HEK293 (cell line): ENCODE results near the gene NSDHL.

Source experiments
- CTCF ChIP-seq: fragments of 450-650 bp; formaldehyde crosslinking; IDR thresholded peaks from 2 replicates; pipeline ENCODE4 v1.5.1; 2016; ENCODE audit warnings: missing biosample characterization, missing genetic modification characterization
- MYNN ChIP-seq: fragments of 450-650 bp; formaldehyde crosslinking; IDR thresholded peaks from 2 replicates; pipeline ENCODE4 v1.5.1; 2016; ENCODE audit warnings: missing biosample characterization, missing genetic modification characterization, borderline replicate concordance
- SETDB1 ChIP-seq: IDR thresholded peaks from one replicate; pipeline ENCODE4 v1.6.1; 2017; ENCODE audit warnings: mild to moderate bottlenecking, low read length, moderate library complexity, mixed read lengths; ENCODE audit not compliant: insufficient read length
- ZNF211 ChIP-seq: fragments of 450-650 bp; formaldehyde crosslinking; IDR thresholded peaks from 2 replicates; pipeline ENCODE4 v1.5.1; 2016; ENCODE audit warnings: low read depth, missing biosample characterization, missing genetic modification characterization
- ZNF280D ChIP-seq: fragments of 450-650 bp; formaldehyde crosslinking; IDR thresholded peaks from 2 replicates; pipeline ENCODE4 v1.5.1; 2016; ENCODE audit warnings: missing biosample characterization, missing genetic modification characterization
- ZNF580 ChIP-seq: fragments of 450-650 bp; formaldehyde crosslinking; IDR thresholded peaks from 2 replicates; pipeline ENCODE4 v1.5.1; 2016; ENCODE audit warnings: missing biosample characterization, missing genetic modification characterization
- ZNF704 ChIP-seq: fragments of 450-650 bp; formaldehyde crosslinking; IDR thresholded peaks from 2 replicates; pipeline ENCODE4 v1.5.1; 2016; ENCODE audit warnings: missing biosample characterization, missing genetic modification characterization
- ZSCAN18 ChIP-seq: fragments of 450-650 bp; formaldehyde crosslinking; IDR thresholded peaks from 2 replicates; pipeline ENCODE4 v1.5.1; 2016; ENCODE audit warnings: missing biosample characterization, missing genetic modification characterization
- ZSCAN23 ChIP-seq: fragments of 450-650 bp; formaldehyde crosslinking; IDR thresholded peaks from 2 replicates; pipeline ENCODE4 v1.5.1; 2016; ENCODE audit warnings: missing biosample characterization, missing genetic modification characterization

GRCh38 chrX:152905081-152905420 lies 74.2 kb downstream of the NSDHL start:
- no peak for TF ChIP-seq CTCF (tag by site-specific recombination)
- TF ChIP-seq SETDB1, result no peak
- no peak for TF ChIP-seq ZSCAN18 (tag by site-specific recombination)
- no peak for TF ChIP-seq ZSCAN23 (tag by site-specific recombination)
- TF ChIP-seq ZNF704 (tag by site-specific recombination), result no peak
- no peak for TF ChIP-seq ZNF280D (tag by site-specific recombination)
- TF ChIP-seq ZNF211 (tag by site-specific recombination), result no peak
- TF ChIP-seq ZNF580 (tag by site-specific recombination), result no peak
- TF ChIP-seq MYNN, result no peak
